Peyer's patch (tissue), 4 donors: ENCODE measurements around the gene CSNK2A1. TPM values are rescaled to one million over a fixed set of nuclear protein-coding genes. Genes with fewer than 3 reads are reported as not detected.

Experiments
- DNase-seq, 3 donors: peaks; one replicate each; pipeline ENCODE4 v3.0.0-alpha.2; 2017 to 2019
- H3K27ac ChIP-seq, 4 donors: fragments of 200-600 bp; sonication (generic); one replicate each; pipeline ENCODE4 v1.5.1; 2016 to 2019
- H3K27me3 ChIP-seq, 2 donors: fragments of 200-600 bp; sonication (generic); one replicate each; pipeline ENCODE4 v1.5.1; 2019
- H3K36me3 ChIP-seq, 3 donors: fragments of 200-600 bp; sonication (generic); one replicate each; pipeline ENCODE4 v1.5.1; 2016 to 2019
- H3K4me1 ChIP-seq, 4 donors: fragments of 200-600 bp; sonication (generic); one replicate each; pipeline ENCODE4 v1.5.1; 2016 to 2019
- H3K4me3 ChIP-seq, 4 donors: fragments of 200-600 bp; sonication (generic); 1 replicate in 3 of 4; 2 replicates in 1 of 4; pipeline ENCODE4 v1.5.1; 2016 to 2019; ENCODE audit warnings: mild to moderate bottlenecking in 1 of 4
- H3K9me3 ChIP-seq, 4 donors: fragments of 200-600 bp; sonication (generic); one replicate each; pipeline ENCODE4 v1.5.1; 2016 to 2019; ENCODE audit warnings: mild to moderate bottlenecking in 1 of 4
- CTCF ChIP-seq, 6 experiments: fragments of 450-650 bp in 4 of 6; fragments of 200-600 bp in 2 of 6; sonication (generic) in 1 of 6; IDR thresholded peaks; one replicate each; pipeline ENCODE4 v1.5.1; 2017 to 2019; ENCODE audit warnings: antibody characterized with exemption in 6 of 6, mild to moderate bottlenecking in 3 of 6, moderate library complexity in 1 of 6
- POLR2A ChIP-seq, 2 donors: fragments of 450-650 bp; IDR thresholded peaks; one replicate each; pipeline ENCODE4 v1.5.1; 2017; ENCODE audit warnings: antibody characterized with exemption in 2 of 2, mild to moderate bottlenecking in 2 of 2, moderate library complexity in 2 of 2
- total RNA-seq, 4 donors: library from RNA; depleted of rRNA; stranded (reverse); fragments of >200 nt; gene quantifications; one replicate each; pipeline ENCODE4 v1.1.0, GENCODE V29; 2016

Gene CSNK2A1
- total RNA-seq, 4 donors from 2014 or later: 60.2 to 105 (median 97.3) TPM

- DNase-seq: peak; percentile 22 to 78 (median 57)
- Histone ChIP-seq H3K4me1 (no peaks in the 10 kb centered on the region), H3K4me3 (no peak overlapping the region), H3K27ac (no peak overlapping the region), H3K9me3 (no peaks in the 10 kb centered on the region), H3K27me3 (no peaks in the 10 kb centered on the region), H3K36me3 (no peaks in the 10 kb centered on the region)
- TF ChIP-seq POLR2A (IDR thresholded peaks at IDR 0.05) (no peak), CTCF (IDR thresholded peaks at IDR 0.05) (peak; percentile 50 to 97 (median 90))
Observed at GRCh38 chr20:561437-562231, 18.0 kb upstream of the CSNK2A1 start.

DNA sequence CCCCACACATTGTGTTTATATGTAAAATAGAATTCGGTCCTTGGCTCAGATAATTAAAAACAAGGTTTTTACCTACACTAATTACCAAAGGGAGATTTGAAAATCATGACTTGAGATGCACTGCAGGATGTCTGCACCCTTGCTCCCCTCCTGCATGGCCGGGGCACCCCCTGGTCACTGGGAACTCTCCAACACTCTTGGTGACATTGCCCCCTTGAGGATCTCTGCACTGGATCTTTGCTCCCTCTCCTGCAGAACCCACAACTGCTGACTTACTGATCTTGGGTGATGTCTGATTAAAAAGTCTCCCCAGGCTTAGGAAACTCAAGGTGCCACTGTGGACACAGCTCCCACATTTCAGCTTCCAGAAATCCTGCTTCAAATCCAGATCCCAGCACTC, 17.1 kb upstream of the CSNK2A1 start:
- no peak overlapping the region for H3K4me3 ChIP-seq
- no peaks in the 10 kb centered on the region for H3K36me3 ChIP-seq

DNA sequence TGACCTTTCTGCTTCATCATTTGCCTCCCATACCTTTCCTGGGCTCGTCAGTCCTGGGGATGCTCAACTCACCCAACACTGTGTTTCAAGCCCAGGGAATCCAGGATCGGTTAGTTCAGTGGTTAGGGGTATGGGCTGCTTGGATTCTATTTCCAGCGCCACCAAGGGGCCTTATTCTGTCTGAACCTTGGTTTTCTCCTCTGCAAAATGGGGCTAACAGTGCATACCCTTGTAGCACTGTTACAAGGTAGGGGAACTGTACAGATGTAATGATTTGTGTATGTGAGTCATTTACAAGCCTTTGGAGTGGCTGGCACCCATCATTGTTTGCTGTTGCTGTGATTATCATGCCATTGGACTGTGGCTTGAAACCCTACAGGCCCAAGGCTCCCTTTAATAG, 14.5 kb upstream of the CSNK2A1 start:
- Histone ChIP-seq H3K27me3 (no peaks in the 10 kb centered on the region), H3K36me3 (no peaks in the 10 kb centered on the region), H3K27ac (no peak overlapping the region), H3K9me3 (no peaks in the 10 kb centered on the region), H3K4me1 (peaks cover 0 to 4% (median 0%) of the 10 kb centered on the region in 4 donors), H3K4me3 (no peak overlapping the region)
- DNase-seq: peak in 1 of 3 donors; percentile 8
- TF ChIP-seq POLR2A (IDR thresholded peaks at IDR 0.05): no peak
- no peak for TF ChIP-seq CTCF (IDR thresholded peaks at IDR 0.05)

More for the DNA sequence above, 17.1 kb upstream of the CSNK2A1 start:
- peaks cover 0 to 4% (median 0%) of the 10 kb centered on the region in 4 donors for H3K4me1 ChIP-seq
- H3K27ac ChIP-seq: no peak overlapping the region
- TF ChIP-seq POLR2A (IDR thresholded peaks at IDR 0.05): no peak
- TF ChIP-seq CTCF (IDR thresholded peaks at IDR 0.05): no peak
- H3K27me3 ChIP-seq: no peaks in the 10 kb centered on the region
- no peaks in the 10 kb centered on the region for H3K9me3 ChIP-seq
- DNase-seq: peak in 1 of 3 donors; percentile 29

GRCh38 chr20:556984-557383, 13.4 kb upstream of the CSNK2A1 start:
- Histone ChIP-seq H3K9me3 (no peaks in the 10 kb centered on the region), H3K36me3 (no peaks in the 10 kb centered on the region), H3K4me1 (peaks cover 0 to 4% (median 0%) of the 10 kb centered on the region in 4 donors), H3K27ac (no peak overlapping the region), H3K27me3 (no peaks in the 10 kb centered on the region), H3K4me3 (no peak overlapping the region)
- DNase-seq: no peak
- TF ChIP-seq CTCF (IDR thresholded peaks at IDR 0.05) (no peak), POLR2A (IDR thresholded peaks at IDR 0.05) (no peak)

- Histone ChIP-seq H3K4me3 (no peak overlapping the region), H3K4me1 (peaks cover 0 to 4% (median 0%) of the 10 kb centered on the region in 4 donors), H3K27ac (no peak overlapping the region), H3K27me3 (no peaks in the 10 kb centered on the region), H3K9me3 (no peaks in the 10 kb centered on the region), H3K36me3 (no peaks in the 10 kb centered on the region)
- TF ChIP-seq CTCF (IDR thresholded peaks at IDR 0.05): no peak
- TF ChIP-seq POLR2A (IDR thresholded peaks at IDR 0.05): no peak
- DNase-seq: no peak
Observed at GRCh38 chr20:555976-556385, 12.4 kb upstream of the CSNK2A1 start.
